ENCODE data around the gene PGM2L1.
"Not testable (repeated sequence)": the region's sequence is repeated elsewhere in the genome, so short reads cannot be mapped to it uniquely, and the experiment has no call there.

Gene PGM2L1

DNA sequence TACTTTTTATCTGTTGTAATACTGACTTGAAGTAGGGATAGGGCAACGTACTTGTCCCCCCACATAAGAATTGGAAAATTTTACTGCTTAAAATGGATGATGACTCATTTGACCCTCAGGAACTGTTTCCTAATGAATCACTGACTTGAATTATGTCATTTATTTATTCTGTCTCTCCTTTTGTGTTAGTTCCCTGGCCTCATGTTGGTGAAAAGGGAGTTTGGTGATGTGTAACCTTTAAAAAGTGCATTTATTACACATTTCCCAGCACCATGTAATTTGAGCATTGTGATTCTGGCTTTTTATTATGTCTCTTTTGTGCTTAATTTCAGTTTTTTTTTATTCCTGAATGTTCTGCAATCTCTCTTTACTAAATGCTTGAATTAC lies 20.3 kb upstream of the PGM2L1 start:
- Histone ChIP-seq H3K4me2 (ENCODE audit: low read length, poor library complexity, severe bottlenecking) (no peak overlapping the region), H3K27ac (ENCODE audit: low read length, poor library complexity, severe bottlenecking) (peak overlapping the region; percentile 49), H3K9me3 (ENCODE audit: control insufficient read depth, low read length) (no peaks in the 10 kb centered on the region), H2BK120ac (ENCODE audit: low read depth, low read length) (no peak overlapping the region), H3K23ac (ENCODE audit: low read length in 2 of 2) (no peak overlapping the region), H3K9ac (ENCODE audit: low read length) (peak overlapping the region; percentile 35), H3K27me3 (ENCODE audit: control insufficient read depth in 1 of 2, insufficient read depth in 1 of 2, low read length in 2 of 2) (no peaks in the 10 kb centered on the region), H2BK15ac (ENCODE audit: low read depth, poor library complexity, severe bottlenecking) (no peak overlapping the region), H3K14ac (ENCODE audit: low read length in 2 of 2) (no peak overlapping the region), H3K79me1 (replicated peaks; ENCODE audit: low read length, poor library complexity, severe bottlenecking) (no peaks in the 10 kb centered on the region), H2AK5ac (ENCODE audit: low read length, severe bottlenecking) (no peak overlapping the region), H3K36me3 (ENCODE audit: control insufficient read depth in 1 of 2, insufficient read depth in 2 of 2, low read depth in 1 of 2, low read length in 2 of 2) (no peaks in the 10 kb centered on the region), H3K4me1 (ENCODE audit: control insufficient read depth, insufficient read depth, low read depth, low read length) (peaks cover 12% of the 10 kb centered on the region), H3K4me3 (ENCODE audit: insufficient read depth in 1 of 2, low read depth in 1 of 2, low read length in 2 of 2) (no peak overlapping the region), H2BK5ac (ENCODE audit: low read depth, low read length, poor library complexity, severe bottlenecking) (no peak overlapping the region), H4K8ac (ENCODE audit: low read length) (no peak overlapping the region), H2BK12ac (ENCODE audit: low read length in 2 of 2) (no peak overlapping the region), H2AFZ (ENCODE audit: low read depth, low read length) (no peak overlapping the region), H4K91ac (ENCODE audit: low read length) (no peak overlapping the region), H3K4ac (ENCODE audit: low read depth in 1 of 2, low read length in 2 of 2) (no peak overlapping the region), H3K18ac (ENCODE audit: low read depth in 1 of 2, low read length in 2 of 2) (no peak overlapping the region)
- DNase-seq, result peak; percentile 73
- 0% methylated on average over 1 of the region's 1 CpG for WGBS

GRCh38 chr11:74417860-74418508 lies 19.8 kb upstream of the PGM2L1 start:
- H3K9ac ChIP-seq (ENCODE audit: low read length), result no peak overlapping the region
- H2BK120ac ChIP-seq (ENCODE audit: low read depth, low read length), result no peak overlapping the region
- no peak overlapping the region for H2AFZ ChIP-seq (ENCODE audit: low read depth, low read length)
- no peak overlapping the region for H3K23ac ChIP-seq (ENCODE audit: low read length in 2 of 2)
- no peak overlapping the region for H2BK5ac ChIP-seq (ENCODE audit: low read depth, low read length, poor library complexity, severe bottlenecking)
- no peaks in the 10 kb centered on the region for H3K9me3 ChIP-seq (ENCODE audit: control insufficient read depth, low read length)
- DNase-seq, result peak; percentile 26
- H3K4me1 ChIP-seq (ENCODE audit: control insufficient read depth, insufficient read depth, low read depth, low read length), result peaks cover 12% of the 10 kb centered on the region
- H3K14ac ChIP-seq (ENCODE audit: low read length in 2 of 2), result no peak overlapping the region
- WGBS, result 100% methylated on average over 2 of the region's 4 CpGs
- no peak overlapping the region for H3K18ac ChIP-seq (ENCODE audit: low read depth in 1 of 2, low read length in 2 of 2)
- H2BK12ac ChIP-seq (ENCODE audit: low read length in 2 of 2), result no peak overlapping the region
- no peaks in the 10 kb centered on the region for H3K27me3 ChIP-seq (ENCODE audit: control insufficient read depth in 1 of 2, insufficient read depth in 1 of 2, low read length in 2 of 2)
- H3K36me3 ChIP-seq (ENCODE audit: control insufficient read depth in 1 of 2, insufficient read depth in 2 of 2, low read depth in 1 of 2, low read length in 2 of 2), result no peaks in the 10 kb centered on the region
- H2AK5ac ChIP-seq (ENCODE audit: low read length, severe bottlenecking), result peak overlapping the region; percentile 10
- peak overlapping the region; percentile 53 for H3K27ac ChIP-seq (ENCODE audit: low read length, poor library complexity, severe bottlenecking)
- no peak overlapping the region for H4K91ac ChIP-seq (ENCODE audit: low read length)
- no peak overlapping the region for H2BK15ac ChIP-seq (ENCODE audit: low read depth, poor library complexity, severe bottlenecking)
- H3K79me1 ChIP-seq (replicated peaks; ENCODE audit: low read length, poor library complexity, severe bottlenecking), result no peaks in the 10 kb centered on the region
- no peak overlapping the region for H4K8ac ChIP-seq (ENCODE audit: low read length)
- H3K4me3 ChIP-seq (ENCODE audit: insufficient read depth in 1 of 2, low read depth in 1 of 2, low read length in 2 of 2), result no peak overlapping the region
- H3K4me2 ChIP-seq (ENCODE audit: low read length, poor library complexity, severe bottlenecking), result no peak overlapping the region
- no peak overlapping the region for H3K4ac ChIP-seq (ENCODE audit: low read depth in 1 of 2, low read length in 2 of 2)

DNA sequence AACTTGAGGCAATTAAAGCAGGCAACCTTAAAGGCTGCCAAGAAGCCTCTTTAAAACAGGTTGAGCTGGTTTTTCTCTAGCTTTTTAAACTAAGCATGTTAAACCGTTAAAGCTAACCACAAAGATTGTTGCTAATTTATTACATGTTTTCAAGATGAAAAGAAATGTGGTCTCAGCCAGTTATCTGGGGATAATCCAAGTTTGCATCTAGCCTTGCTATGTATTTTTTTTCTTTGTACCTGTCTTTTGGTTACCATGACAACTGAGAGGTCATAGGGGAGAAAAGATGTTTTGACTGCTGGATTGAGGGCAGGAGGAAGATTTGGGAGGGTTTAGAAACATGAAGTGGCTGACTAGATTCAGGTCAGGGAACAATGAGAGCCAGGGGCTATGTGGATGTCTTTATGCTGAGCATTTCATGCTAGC lies 19.2 kb upstream of the PGM2L1 start:
- peak; percentile 12 for DNase-seq
- Histone ChIP-seq H2BK5ac (ENCODE audit: low read depth, low read length, poor library complexity, severe bottlenecking) (no peak overlapping the region), H3K9me3 (ENCODE audit: control insufficient read depth, low read length) (no peaks in the 10 kb centered on the region), H3K27ac (ENCODE audit: low read length, poor library complexity, severe bottlenecking) (peak overlapping the region; percentile 53), H3K4me1 (ENCODE audit: control insufficient read depth, insufficient read depth, low read depth, low read length) (peaks cover 12% of the 10 kb centered on the region), H3K14ac (ENCODE audit: low read length in 2 of 2) (no peak overlapping the region), H2BK15ac (ENCODE audit: low read depth, poor library complexity, severe bottlenecking) (no peak overlapping the region), H3K79me1 (replicated peaks; ENCODE audit: low read length, poor library complexity, severe bottlenecking) (no peaks in the 10 kb centered on the region), H3K4me3 (ENCODE audit: insufficient read depth in 1 of 2, low read depth in 1 of 2, low read length in 2 of 2) (no peak overlapping the region), H2AFZ (ENCODE audit: low read depth, low read length) (no peak overlapping the region), H3K23ac (ENCODE audit: low read length in 2 of 2) (no peak overlapping the region), H2BK12ac (ENCODE audit: low read length in 2 of 2) (no peak overlapping the region), H4K8ac (ENCODE audit: low read length) (no peak overlapping the region), H3K36me3 (ENCODE audit: control insufficient read depth in 1 of 2, insufficient read depth in 2 of 2, low read depth in 1 of 2, low read length in 2 of 2) (no peaks in the 10 kb centered on the region), H3K27me3 (ENCODE audit: control insufficient read depth in 1 of 2, insufficient read depth in 1 of 2, low read length in 2 of 2) (no peaks in the 10 kb centered on the region), H2AK5ac (ENCODE audit: low read length, severe bottlenecking) (peak overlapping the region; percentile 10), H2BK120ac (ENCODE audit: low read depth, low read length) (no peak overlapping the region), H3K4ac (ENCODE audit: low read depth in 1 of 2, low read length in 2 of 2) (no peak overlapping the region), H3K9ac (ENCODE audit: low read length) (no peak overlapping the region), H4K91ac (ENCODE audit: low read length) (no peak overlapping the region), H3K18ac (ENCODE audit: low read depth in 1 of 2, low read length in 2 of 2) (no peak overlapping the region), H3K4me2 (ENCODE audit: low read length, poor library complexity, severe bottlenecking) (no peak overlapping the region)
- no CpG with 5 or more reads among the region's 1 CpG for WGBS

- not testable (repeated sequence) for H4K8ac ChIP-seq (ENCODE audit: low read length); H3K27me3 ChIP-seq (ENCODE audit: control insufficient read depth in 1 of 2, insufficient read depth in 1 of 2, low read length in 2 of 2); H2BK120ac ChIP-seq (ENCODE audit: low read depth, low read length); DNase-seq; H3K36me3 ChIP-seq (ENCODE audit: control insufficient read depth in 1 of 2, insufficient read depth in 2 of 2, low read depth in 1 of 2, low read length in 2 of 2); H2BK5ac ChIP-seq (ENCODE audit: low read depth, low read length, poor library complexity, severe bottlenecking); H2AFZ ChIP-seq (ENCODE audit: low read depth, low read length); H3K18ac ChIP-seq (ENCODE audit: low read depth in 1 of 2, low read length in 2 of 2); H3K9me3 ChIP-seq (ENCODE audit: control insufficient read depth, low read length); H3K4ac ChIP-seq (ENCODE audit: low read depth in 1 of 2, low read length in 2 of 2); H3K14ac ChIP-seq (ENCODE audit: low read length in 2 of 2); H3K23ac ChIP-seq (ENCODE audit: low read length in 2 of 2); H3K4me2 ChIP-seq (ENCODE audit: low read length, poor library complexity, severe bottlenecking); H3K4me3 ChIP-seq (ENCODE audit: insufficient read depth in 1 of 2, low read depth in 1 of 2, low read length in 2 of 2); H4K91ac ChIP-seq (ENCODE audit: low read length); H3K79me1 ChIP-seq (replicated peaks; ENCODE audit: low read length, poor library complexity, severe bottlenecking); H3K9ac ChIP-seq (ENCODE audit: low read length); H2BK15ac ChIP-seq (ENCODE audit: low read depth, poor library complexity, severe bottlenecking); H2BK12ac ChIP-seq (ENCODE audit: low read length in 2 of 2); H2AK5ac ChIP-seq (ENCODE audit: low read length, severe bottlenecking)
- Histone ChIP-seq H3K27ac (ENCODE audit: low read length, poor library complexity, severe bottlenecking) (peak overlapping the region; percentile 57), H3K4me1 (ENCODE audit: control insufficient read depth, insufficient read depth, low read depth, low read length) (peaks cover 12% of the 10 kb centered on the region)
- 87% methylated on average over 1 of the region's 1 CpG for WGBS
Measured at GRCh38 chr11:74416974-74417373, 18.7 kb upstream of the PGM2L1 start.

All from mesenchymal stem cell (in vitro differentiated cells and primary cell).